ENCODE data around the gene GNA14. TPM values are rescaled to one million over a fixed set of nuclear protein-coding genes. Genes with fewer than 3 reads are reported as not detected.

The GNA14 gene
- total RNA-seq, 1 experiment from 2014 or later: 0.37 TPM

GRCh38 chr9:77589046-77589795 is 58.9 kb downstream of the GNA14 start:
- H3K9ac ChIP-seq (ENCODE audit: extremely low read depth, insufficient read length, low read length): no peak overlapping the region
- H3K4ac ChIP-seq (ENCODE audit: low read depth, low read length): no peak overlapping the region
- no CpG with 5 or more reads among the region's 6 CpGs for WGBS (ENCODE audit: extremely low coverage, insufficient read length, low lambda C conversion rate)
- H3K27ac ChIP-seq (ENCODE audit: insufficient read length, low read depth, low read length): no peak overlapping the region
- H3K27me3 ChIP-seq (ENCODE audit: insufficient read depth, low read length): no peaks in the 10 kb centered on the region
- H2BK15ac ChIP-seq (ENCODE audit: low read depth, low read length): no peak overlapping the region
- no peak overlapping the region for H2BK120ac ChIP-seq (ENCODE audit: low read depth, low read length, poor library complexity, severe bottlenecking)
- no peak overlapping the region for H4K91ac ChIP-seq (ENCODE audit: insufficient read length, low read depth, low read length)
- no peak overlapping the region for H4K5ac ChIP-seq (ENCODE audit: insufficient read length, low read depth, low read length)
- no peak overlapping the region for H3K56ac ChIP-seq (ENCODE audit: insufficient read length, low read depth, low read length)
- H2AK5ac ChIP-seq (ENCODE audit: insufficient read length, low read length): no peak overlapping the region
- H2BK5ac ChIP-seq (ENCODE audit: insufficient read length, low read length): no peak overlapping the region
- H3K79me1 ChIP-seq (ENCODE audit: insufficient read depth, low read depth, low read length, poor library complexity, severe bottlenecking): no peaks in the 10 kb centered on the region
- H2AFZ ChIP-seq (ENCODE audit: low read length): no peak overlapping the region
- no peak overlapping the region for H3K4me2 ChIP-seq (ENCODE audit: insufficient read depth, insufficient read length, low read length)
- H3K36me3 Mint-ChIP-seq (ENCODE audit: insufficient read depth in 1 of 3, low read depth in 3 of 3): 0 out of 7 replicates have a peak, but pooled peaks cover 0 to 1% (median 0%) of the 10 kb centered on the region in 3 experiments
- H3K9me3 Mint-ChIP-seq: no peaks in the 10 kb centered on the region
- no peak overlapping the region for H2BK12ac ChIP-seq (ENCODE audit: insufficient read length, low read depth, low read length)
- H3K27ac Mint-ChIP-seq: peak overlapping the region in 2 of 3 experiments; percentile 6 to 55; a peak in 2 of 7 replicates
- no peak overlapping the region for H3K4me3 Mint-ChIP-seq
- DNase-seq: no peak
- no peaks in the 10 kb centered on the region for H3K23me2 ChIP-seq (ENCODE audit: insufficient read length, low read depth, low read length, poor library complexity, severe bottlenecking)
- peaks cover 46 to 55% of the 10 kb centered on the region in 2 experiments for H3K4me1 Mint-ChIP-seq
- no peak overlapping the region for H2BK20ac ChIP-seq (ENCODE audit: low read depth, low read length, poor library complexity, severe bottlenecking)
- H3K14ac ChIP-seq (ENCODE audit: insufficient read depth, low read length): no peak overlapping the region
- H3K9me3 ChIP-seq (ENCODE audit: control insufficient read depth, low read depth, low read length): no peaks in the 10 kb centered on the region
- H3K18ac ChIP-seq (ENCODE audit: insufficient read length, low read depth, low read length): no peak overlapping the region
- no peaks in the 10 kb centered on the region; the same call in 1 of the 2 replicates for H3K27me3 Mint-ChIP-seq (ENCODE audit: low read depth)
- no peak overlapping the region for H3T11ph ChIP-seq (ENCODE audit: low read length)
- no peak overlapping the region for H4K8ac ChIP-seq (replicated peaks; ENCODE audit: insufficient read length, low read depth, low read length)
- H4K20me1 ChIP-seq (ENCODE audit: control insufficient read depth, insufficient read depth, insufficient read length): no peaks in the 10 kb centered on the region
- peaks cover 11% of the 10 kb centered on the region; the same call in 1 of the 2 replicates for H3K4me1 ChIP-seq (ENCODE audit: insufficient read depth, low read length)
- H3K23ac ChIP-seq (ENCODE audit: insufficient read length, low read depth, low read length): no peak overlapping the region
- no peaks in the 10 kb centered on the region for H3K79me2 ChIP-seq (ENCODE audit: insufficient read depth, low read length)
- no peak for TF ChIP-seq CTCF (conservative IDR thresholded peaks at IDR 0.05)
